ENCODE data around the gene DXO. TPM values are rescaled to one million over a fixed set of nuclear protein-coding genes. Genes with fewer than 3 reads are reported as not detected.

DXO gene
- polyA plus RNA-seq, 1 donor from 2014 or later = 20.0 TPM

DNA sequence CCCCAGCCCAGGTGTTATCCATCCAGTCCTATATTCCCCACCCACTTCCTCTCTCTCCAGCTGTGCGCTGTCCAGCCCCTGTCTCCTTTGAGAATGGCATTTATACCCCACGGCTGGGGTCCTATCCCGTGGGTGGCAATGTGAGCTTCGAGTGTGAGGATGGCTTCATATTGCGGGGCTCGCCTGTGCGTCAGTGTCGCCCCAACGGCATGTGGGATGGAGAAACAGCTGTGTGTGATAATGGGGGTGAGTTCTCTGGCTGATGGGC is 43.3 kb downstream of the DXO start:
- Histone ChIP-seq H3K9ac (ENCODE audit: low read length) (no peak overlapping the region), H3K4me2 (ENCODE audit: low read length) (no peak overlapping the region), H3K79me2 (replicated peaks; ENCODE audit: insufficient read depth, low read length) (no peaks in the 10 kb centered on the region), H3K9me2 (ENCODE audit: insufficient read depth, low read length) (no peaks in the 10 kb centered on the region), H3K27me3 (ENCODE audit: insufficient read depth, low read depth, low read length) (no peaks in the 10 kb centered on the region), H3K27ac (ENCODE audit: low read length) (no peak overlapping the region), H2AFZ (ENCODE audit: low read depth, low read length) (no peak overlapping the region), H3K36me3 (ENCODE audit: insufficient read depth, low read length) (no peaks in the 10 kb centered on the region), H4K20me1 (ENCODE audit: insufficient read depth) (no peaks in the 10 kb centered on the region), H3K9me3 (ENCODE audit: low read length) (no peaks in the 10 kb centered on the region), H3F3A (ENCODE audit: insufficient read depth, low read length, poor library complexity, severe bottlenecking) (no peaks in the 10 kb centered on the region), H3K4me3 (ENCODE audit: low read length) (no peak overlapping the region)
- TF ChIP-seq RAD21 (conservative IDR thresholded peaks at IDR 0.05) = no peak
- no peak for TF ChIP-seq TAF1 (IDR thresholded peaks at IDR 0.05; ENCODE audit: low read depth)
- no peak for TF ChIP-seq EP300 (conservative IDR thresholded peaks at IDR 0.05; ENCODE audit: poor library complexity, severe bottlenecking)
- TF ChIP-seq, protein P1, sequence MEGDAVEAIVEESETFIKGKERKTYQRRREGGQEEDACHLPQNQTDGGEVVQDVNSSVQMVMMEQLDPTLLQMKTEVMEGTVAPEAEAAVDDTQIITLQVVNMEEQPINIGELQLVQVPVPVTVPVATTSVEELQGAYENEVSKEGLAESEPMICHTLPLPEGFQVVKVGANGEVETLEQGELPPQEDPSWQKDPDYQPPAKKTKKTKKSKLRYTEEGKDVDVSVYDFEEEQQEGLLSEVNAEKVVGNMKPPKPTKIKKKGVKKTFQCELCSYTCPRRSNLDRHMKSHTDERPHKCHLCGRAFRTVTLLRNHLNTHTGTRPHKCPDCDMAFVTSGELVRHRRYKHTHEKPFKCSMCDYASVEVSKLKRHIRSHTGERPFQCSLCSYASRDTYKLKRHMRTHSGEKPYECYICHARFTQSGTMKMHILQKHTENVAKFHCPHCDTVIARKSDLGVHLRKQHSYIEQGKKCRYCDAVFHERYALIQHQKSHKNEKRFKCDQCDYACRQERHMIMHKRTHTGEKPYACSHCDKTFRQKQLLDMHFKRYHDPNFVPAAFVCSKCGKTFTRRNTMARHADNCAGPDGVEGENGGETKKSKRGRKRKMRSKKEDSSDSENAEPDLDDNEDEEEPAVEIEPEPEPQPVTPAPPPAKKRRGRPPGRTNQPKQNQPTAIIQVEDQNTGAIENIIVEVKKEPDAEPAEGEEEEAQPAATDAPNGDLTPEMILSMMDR (IDR thresholded peaks at IDR 0.05; ENCODE audit: poor library complexity, severe bottlenecking) = no peak
- TF ChIP-seq EZH2 (IDR thresholded peaks at IDR 0.05; ENCODE audit: borderline replicate concordance, insufficient read depth, low read length, poor library complexity, severe bottlenecking) = no peak
- no peak for TF ChIP-seq POLR2AphosphoS5 (IDR thresholded peaks at IDR 0.05)
- TF ChIP-seq, protein P2, sequence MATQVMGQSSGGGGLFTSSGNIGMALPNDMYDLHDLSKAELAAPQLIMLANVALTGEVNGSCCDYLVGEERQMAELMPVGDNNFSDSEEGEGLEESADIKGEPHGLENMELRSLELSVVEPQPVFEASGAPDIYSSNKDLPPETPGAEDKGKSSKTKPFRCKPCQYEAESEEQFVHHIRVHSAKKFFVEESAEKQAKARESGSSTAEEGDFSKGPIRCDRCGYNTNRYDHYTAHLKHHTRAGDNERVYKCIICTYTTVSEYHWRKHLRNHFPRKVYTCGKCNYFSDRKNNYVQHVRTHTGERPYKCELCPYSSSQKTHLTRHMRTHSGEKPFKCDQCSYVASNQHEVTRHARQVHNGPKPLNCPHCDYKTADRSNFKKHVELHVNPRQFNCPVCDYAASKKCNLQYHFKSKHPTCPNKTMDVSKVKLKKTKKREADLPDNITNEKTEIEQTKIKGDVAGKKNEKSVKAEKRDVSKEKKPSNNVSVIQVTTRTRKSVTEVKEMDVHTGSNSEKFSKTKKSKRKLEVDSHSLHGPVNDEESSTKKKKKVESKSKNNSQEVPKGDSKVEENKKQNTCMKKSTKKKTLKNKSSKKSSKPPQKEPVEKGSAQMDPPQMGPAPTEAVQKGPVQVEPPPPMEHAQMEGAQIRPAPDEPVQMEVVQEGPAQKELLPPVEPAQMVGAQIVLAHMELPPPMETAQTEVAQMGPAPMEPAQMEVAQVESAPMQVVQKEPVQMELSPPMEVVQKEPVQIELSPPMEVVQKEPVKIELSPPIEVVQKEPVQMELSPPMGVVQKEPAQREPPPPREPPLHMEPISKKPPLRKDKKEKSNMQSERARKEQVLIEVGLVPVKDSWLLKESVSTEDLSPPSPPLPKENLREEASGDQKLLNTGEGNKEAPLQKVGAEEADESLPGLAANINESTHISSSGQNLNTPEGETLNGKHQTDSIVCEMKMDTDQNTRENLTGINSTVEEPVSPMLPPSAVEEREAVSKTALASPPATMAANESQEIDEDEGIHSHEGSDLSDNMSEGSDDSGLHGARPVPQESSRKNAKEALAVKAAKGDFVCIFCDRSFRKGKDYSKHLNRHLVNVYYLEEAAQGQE (IDR thresholded peaks at IDR 0.05; ENCODE audit: borderline replicate concordance) = no peak
- TF ChIP-seq SMC3 (conservative IDR thresholded peaks at IDR 0.05; ENCODE audit: poor library complexity) = no peak
- no peak for TF ChIP-seq MXI1 (conservative IDR thresholded peaks at IDR 0.05; ENCODE audit: poor library complexity, severe bottlenecking)

DNA sequence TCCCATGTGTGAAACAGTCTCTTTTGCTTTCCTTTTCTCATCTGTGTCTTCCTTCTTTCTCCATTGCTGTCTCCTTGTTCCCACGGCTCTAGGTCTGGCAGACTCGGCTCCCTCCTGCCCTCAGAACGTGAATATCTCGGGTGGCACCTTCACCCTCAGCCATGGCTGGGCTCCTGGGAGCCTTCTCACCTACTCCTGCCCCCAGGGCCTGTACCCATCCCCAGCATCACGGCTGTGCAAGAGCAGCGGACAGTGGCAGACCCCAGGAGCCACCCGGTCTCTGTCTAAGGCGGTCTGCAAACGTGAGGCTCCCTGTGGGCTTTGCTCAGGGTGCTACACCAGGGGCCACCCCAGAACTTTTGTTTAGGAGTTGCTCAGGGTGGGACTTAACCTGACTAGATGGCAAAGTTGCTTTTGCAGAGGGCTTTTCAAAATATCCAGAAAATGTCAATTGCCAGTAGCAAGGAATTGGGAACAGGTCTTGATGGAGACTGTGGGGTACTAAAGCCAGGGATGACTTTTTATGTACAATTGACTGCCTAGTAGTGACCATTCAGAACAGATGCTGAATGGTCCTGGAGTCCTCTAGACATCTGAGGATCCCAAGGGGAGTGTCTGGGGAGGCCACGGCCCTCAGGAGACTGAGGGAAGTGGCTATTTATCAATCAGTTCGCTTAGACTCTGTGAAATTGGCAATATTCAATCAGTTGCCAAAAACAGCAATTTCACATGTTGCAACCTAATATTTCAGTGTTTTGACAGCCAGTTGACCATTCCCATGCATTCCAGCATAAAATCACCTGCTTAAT is 43.9 kb downstream of the DXO start:
- H3K36me3 ChIP-seq (ENCODE audit: insufficient read depth, low read length) = no peaks in the 10 kb centered on the region
- H3K9me3 ChIP-seq (ENCODE audit: low read length) = no peaks in the 10 kb centered on the region
- H3K27me3 ChIP-seq (ENCODE audit: insufficient read depth, low read depth, low read length) = no peaks in the 10 kb centered on the region
- H3K4me2 ChIP-seq (ENCODE audit: low read length) = no peak overlapping the region
- no peaks in the 10 kb centered on the region for H3F3A ChIP-seq (ENCODE audit: insufficient read depth, low read length, poor library complexity, severe bottlenecking)
- H3K9ac ChIP-seq (ENCODE audit: low read length) = no peak overlapping the region
- TF ChIP-seq, protein P2 (IDR thresholded peaks at IDR 0.05; ENCODE audit: borderline replicate concordance) = no peak
- TF ChIP-seq EP300 (conservative IDR thresholded peaks at IDR 0.05; ENCODE audit: poor library complexity, severe bottlenecking) (no peak), POLR2AphosphoS5 (IDR thresholded peaks at IDR 0.05) (no peak), SMC3 (conservative IDR thresholded peaks at IDR 0.05; ENCODE audit: poor library complexity) (no peak), MXI1 (conservative IDR thresholded peaks at IDR 0.05; ENCODE audit: poor library complexity, severe bottlenecking) (no peak), TAF1 (IDR thresholded peaks at IDR 0.05; ENCODE audit: low read depth) (no peak), RAD21 (conservative IDR thresholded peaks at IDR 0.05) (no peak), EZH2 (IDR thresholded peaks at IDR 0.05; ENCODE audit: borderline replicate concordance, insufficient read depth, low read length, poor library complexity, severe bottlenecking) (no peak)
- TF ChIP-seq, protein P1 (IDR thresholded peaks at IDR 0.05; ENCODE audit: poor library complexity, severe bottlenecking) = no peak
- no peak overlapping the region for H3K27ac ChIP-seq (ENCODE audit: low read length)
- no peaks in the 10 kb centered on the region for H4K20me1 ChIP-seq (ENCODE audit: insufficient read depth)
- no peaks in the 10 kb centered on the region for H3K79me2 ChIP-seq (replicated peaks; ENCODE audit: insufficient read depth, low read length)
- no peak overlapping the region for H3K4me3 ChIP-seq (ENCODE audit: low read length)
- H2AFZ ChIP-seq (ENCODE audit: low read depth, low read length) = no peak overlapping the region
- no peaks in the 10 kb centered on the region for H3K9me2 ChIP-seq (ENCODE audit: insufficient read depth, low read length)

Data from neural cell (in vitro differentiated cells).